ENCODE results near the gene SLC17A7.
A peak's percentile ranks its signal among the peaks of the same experiment; 100 is the strongest.

Gene SLC17A7

GRCh38 chr19:49422407-49423070, 18.8 kb downstream of the SLC17A7 start:
- no peaks in the 10 kb centered on the region for H3K79me2 ChIP-seq (ENCODE audit: control insufficient read depth, low read length)
- TF ChIP-seq CTCF (IDR thresholded peaks at IDR 0.05; ENCODE audit: low read depth, low read length, poor library complexity, severe bottlenecking) (peak; percentile 26), EZH2phosphoT487 (IDR thresholded peaks at IDR 0.05; ENCODE audit: borderline replicate concordance, low read length) (no peak; the same call in 1 of the 2 replicates)
- H3K4me2 ChIP-seq (ENCODE audit: low read length) = no peak overlapping the region
- no peaks in the 10 kb centered on the region for H4K20me1 ChIP-seq (ENCODE audit: control insufficient read depth, insufficient read depth, low read depth, low read length)
- H3F3A ChIP-seq (ENCODE audit: control insufficient read depth, insufficient read depth) = peaks cover 2% of the 10 kb centered on the region; the same call in 1 of the 2 replicates
- no peak overlapping the region for H3K4me3 ChIP-seq (ENCODE audit: low read length)
- H3K27me3 ChIP-seq (ENCODE audit: control insufficient read depth, low read length) = peaks cover 70% of the 10 kb centered on the region
- peaks cover 48% of the 10 kb centered on the region for H3K4me1 ChIP-seq (ENCODE audit: control insufficient read depth, low read length)
- no peak overlapping the region for H3K27ac ChIP-seq (ENCODE audit: low read depth, low read length)
- no peaks in the 10 kb centered on the region for H3K36me3 ChIP-seq (ENCODE audit: control insufficient read depth, low read length)
- H3K9me3 ChIP-seq (ENCODE audit: control insufficient read depth, insufficient read depth, low read length) = no peaks in the 10 kb centered on the region
- no peaks in the 10 kb centered on the region for H3K9me2 ChIP-seq (replicated peaks; ENCODE audit: control insufficient read depth, low read length)

DNA sequence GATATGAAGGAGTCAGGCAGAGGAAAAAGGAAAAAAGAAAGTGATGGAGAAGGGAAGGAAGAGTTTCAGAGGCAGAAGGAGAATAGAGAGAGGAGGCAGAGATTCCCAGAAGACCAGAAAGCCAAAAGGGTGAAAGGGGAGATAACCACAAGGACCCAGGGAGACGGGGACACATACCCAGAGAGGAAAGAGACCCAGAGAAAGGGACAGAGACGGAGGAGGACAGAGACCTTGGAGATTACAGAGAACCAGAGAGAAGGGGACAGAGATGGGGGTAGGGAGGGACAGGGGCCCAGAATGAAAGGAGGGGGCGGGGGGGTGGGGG, 19.5 kb downstream of the SLC17A7 start:
- Histone ChIP-seq H3K4me2 (ENCODE audit: low read length) (no peak overlapping the region), H3K27me3 (ENCODE audit: control insufficient read depth, low read length) (peaks cover 63% of the 10 kb centered on the region), H3F3A (ENCODE audit: control insufficient read depth, insufficient read depth) (peaks cover 2% of the 10 kb centered on the region; the same call in 1 of the 2 replicates), H3K4me3 (ENCODE audit: low read length) (no peak overlapping the region), H3K27ac (ENCODE audit: low read depth, low read length) (no peak overlapping the region), H3K36me3 (ENCODE audit: control insufficient read depth, low read length) (no peaks in the 10 kb centered on the region), H3K9me3 (ENCODE audit: control insufficient read depth, insufficient read depth, low read length) (no peaks in the 10 kb centered on the region), H3K9me2 (replicated peaks; ENCODE audit: control insufficient read depth, low read length) (no peaks in the 10 kb centered on the region), H3K4me1 (ENCODE audit: control insufficient read depth, low read length) (peaks cover 52% of the 10 kb centered on the region), H3K79me2 (ENCODE audit: control insufficient read depth, low read length) (no peaks in the 10 kb centered on the region), H4K20me1 (ENCODE audit: control insufficient read depth, insufficient read depth, low read depth, low read length) (no peaks in the 10 kb centered on the region)
- TF ChIP-seq CTCF (IDR thresholded peaks at IDR 0.05; ENCODE audit: low read depth, low read length, poor library complexity, severe bottlenecking) = no peak
- no peak for TF ChIP-seq EZH2phosphoT487 (IDR thresholded peaks at IDR 0.05; ENCODE audit: borderline replicate concordance, low read length)

DNA sequence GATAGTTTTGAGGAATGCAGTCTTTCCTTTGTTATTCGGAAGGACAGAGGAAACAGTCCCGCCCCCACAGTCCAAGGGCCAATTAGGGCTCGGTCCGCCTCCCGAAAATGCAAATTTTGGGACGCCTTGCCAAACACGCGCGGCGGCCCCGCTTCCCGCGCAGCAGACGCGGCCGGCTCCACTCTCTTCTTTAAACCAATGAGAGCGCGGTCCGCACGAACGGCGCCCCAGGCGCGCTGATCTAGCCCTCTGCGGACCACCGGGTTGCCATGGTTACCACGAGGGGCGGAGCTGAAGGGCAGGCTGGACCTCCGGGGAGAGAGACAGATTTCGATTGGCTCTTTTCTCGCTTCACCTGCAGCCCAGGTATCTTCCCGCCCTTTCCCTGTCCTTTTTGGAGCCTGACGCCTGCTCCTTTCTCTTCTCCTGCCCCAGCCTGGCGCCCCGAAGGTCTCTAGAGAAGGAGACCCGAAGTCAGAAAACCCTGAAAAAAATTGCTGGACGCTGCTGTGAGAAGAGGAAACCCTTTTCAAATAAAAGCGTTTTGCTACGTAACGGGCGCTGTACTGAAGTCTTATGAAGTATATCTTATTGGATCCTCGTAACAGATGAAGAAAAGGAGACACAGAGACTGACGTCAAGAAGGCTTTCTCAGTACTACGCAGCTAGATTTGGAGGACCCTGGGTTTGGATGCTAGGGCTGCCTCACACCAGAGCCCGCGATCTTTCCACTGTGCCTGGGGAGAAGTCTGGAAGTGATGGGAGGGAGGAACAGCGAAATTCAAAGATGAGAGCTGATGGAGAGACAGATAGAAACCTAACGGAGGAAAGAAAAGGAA, 20.1 kb downstream of the SLC17A7 start:
- H3K4me3 ChIP-seq (ENCODE audit: low read length) = 0 out of 2 replicates have a peak overlapping the region, but pooled peaks have one; percentile 8
- no peaks in the 10 kb centered on the region for H3K9me3 ChIP-seq (ENCODE audit: control insufficient read depth, insufficient read depth, low read length)
- H3K9me2 ChIP-seq (replicated peaks; ENCODE audit: control insufficient read depth, low read length) = no peaks in the 10 kb centered on the region
- no peaks in the 10 kb centered on the region for H4K20me1 ChIP-seq (ENCODE audit: control insufficient read depth, insufficient read depth, low read depth, low read length)
- no peaks in the 10 kb centered on the region for H3K79me2 ChIP-seq (ENCODE audit: control insufficient read depth, low read length)
- H3K27ac ChIP-seq (ENCODE audit: low read depth, low read length) = no peak overlapping the region
- peaks cover 2% of the 10 kb centered on the region; the same call in 1 of the 2 replicates for H3F3A ChIP-seq (ENCODE audit: control insufficient read depth, insufficient read depth)
- peak overlapping the region; percentile 39 for H3K4me2 ChIP-seq (ENCODE audit: low read length)
- no peaks in the 10 kb centered on the region for H3K36me3 ChIP-seq (ENCODE audit: control insufficient read depth, low read length)
- no peak; the same call in 1 of the 2 replicates for TF ChIP-seq EZH2phosphoT487 (IDR thresholded peaks at IDR 0.05; ENCODE audit: borderline replicate concordance, low read length)
- TF ChIP-seq CTCF (IDR thresholded peaks at IDR 0.05; ENCODE audit: low read depth, low read length, poor library complexity, severe bottlenecking) = no peak
- peaks cover 57% of the 10 kb centered on the region for H3K27me3 ChIP-seq (ENCODE audit: control insufficient read depth, low read length)
- peaks cover 52% of the 10 kb centered on the region for H3K4me1 ChIP-seq (ENCODE audit: control insufficient read depth, low read length)
